Body of pancreas (tissue), 4 donors: ENCODE results near the gene LRRC47. TPM values are rescaled to one million over a fixed set of nuclear protein-coding genes. Genes with fewer than 3 reads are reported as not detected.

Source experiments
- ATAC-seq: fragments of 150-250 bp; one replicate; pipeline ENCODE4 v1.9.1; 2016
- DNase-seq, 4 donors: peaks; one replicate each; pipeline ENCODE4 v3.0.0-alpha.2; 2019
- H3K27ac ChIP-seq, 4 donors: fragments of 200-600 bp; sonication (generic); 1 replicate in 3 of 4; 2 replicates in 1 of 4; pipeline versions ENCODE4 v1.5.1 to v1.6.1; 2016 to 2019; ENCODE audit warnings: mild to moderate bottlenecking in 1 of 4, mixed read lengths in 1 of 4, moderate library complexity in 1 of 4
- H3K27me3 ChIP-seq, 2 donors: fragments of 200-600 bp; sonication (generic); one replicate each; pipeline ENCODE4 v1.6.0; 2016; ENCODE audit warnings: mild to moderate bottlenecking in 1 of 2
- H3K36me3 ChIP-seq, 2 donors: fragments of 200-600 bp; sonication (generic); replicated peaks in 1 of 2; 2 replicates each; pipeline ENCODE4 v1.5.1; 2016; ENCODE audit warnings: low read depth in 2 of 2; ENCODE audit not compliant: insufficient read depth in 1 of 2
- H3K4me1 ChIP-seq: fragments of 200-600 bp; sonication (generic); one replicate; pipeline ENCODE4 v1.6.0; 2016
- H3K4me3 ChIP-seq, 2 donors: fragments of 200-600 bp; sonication (generic); 1 replicate in 1 of 2; 2 replicates in 1 of 2; pipeline ENCODE4 v1.5.1; 2016 to 2019
- H3K9me3 ChIP-seq, 3 donors: fragments of 200-600 bp; sonication (generic); 1 replicate in 2 of 3; 2 replicates in 1 of 3; pipeline ENCODE4 v1.5.1; 2016
- POLR2A ChIP-seq, 3 donors: fragments of 450-650 bp; IDR thresholded peaks; one replicate each; pipeline ENCODE4 v1.6.1; 2016; ENCODE audit warnings: antibody characterized with exemption in 3 of 3, mild to moderate bottlenecking in 2 of 3
- WGBS, 2 donors: methylation state at CpG; one replicate each; pipeline ENCODE4 v1.1.5; 2017; 5-methylcytosine and 5-hydroxymethylcytosine counted together
- intact Hi-C: fragments of 100-400 bp; cut with DNase I; formaldehyde crosslinking; loops from one replicate; pipeline ENCODE4 v1.15.1; 2023
- total RNA-seq, 2 donors: library from RNA; depleted of rRNA; stranded (reverse); fragments of >200 nt; gene quantifications; one replicate each; pipeline ENCODE4 v1.1.0, GENCODE V29; 2016
- TF ChIP-seq, protein P1 (sequence below), 7 experiments: fragments of 450-650 bp in 4 of 7; fragments of 200-600 bp in 3 of 7; sonication (generic) in 3 of 7; IDR thresholded peaks; one replicate each; pipeline ENCODE4 v1.5.1; 2016 to 2019; ENCODE audit warnings: antibody characterized with exemption in 7 of 7

The LRRC47 gene
- total RNA-seq, 2 donors from 2014 or later, result 40.0 to 49.4 TPM

DNA sequence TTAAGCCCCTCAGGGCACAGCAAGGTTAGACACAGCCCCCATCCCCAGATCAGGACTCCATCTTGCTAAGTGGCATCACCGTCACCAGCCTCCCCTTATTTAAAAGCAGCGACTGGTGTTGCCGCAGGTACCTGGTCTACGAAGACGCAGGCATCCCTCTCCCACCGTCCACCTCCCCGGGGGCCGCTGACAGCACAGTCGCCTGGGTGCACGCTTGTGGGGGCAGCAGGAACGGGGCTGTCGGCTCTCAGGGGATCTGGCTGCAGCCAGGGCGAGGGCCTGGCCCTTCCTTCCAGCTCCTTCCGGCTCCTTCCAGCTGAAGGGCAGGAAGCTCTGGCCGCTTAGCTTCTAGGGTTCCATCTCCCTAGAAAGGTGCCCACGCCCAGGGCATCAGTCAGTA lies 61.7 kb downstream of the LRRC47 start:
- H3K4me3 ChIP-seq, result no peak overlapping the region
- TF ChIP-seq, protein P1, sequence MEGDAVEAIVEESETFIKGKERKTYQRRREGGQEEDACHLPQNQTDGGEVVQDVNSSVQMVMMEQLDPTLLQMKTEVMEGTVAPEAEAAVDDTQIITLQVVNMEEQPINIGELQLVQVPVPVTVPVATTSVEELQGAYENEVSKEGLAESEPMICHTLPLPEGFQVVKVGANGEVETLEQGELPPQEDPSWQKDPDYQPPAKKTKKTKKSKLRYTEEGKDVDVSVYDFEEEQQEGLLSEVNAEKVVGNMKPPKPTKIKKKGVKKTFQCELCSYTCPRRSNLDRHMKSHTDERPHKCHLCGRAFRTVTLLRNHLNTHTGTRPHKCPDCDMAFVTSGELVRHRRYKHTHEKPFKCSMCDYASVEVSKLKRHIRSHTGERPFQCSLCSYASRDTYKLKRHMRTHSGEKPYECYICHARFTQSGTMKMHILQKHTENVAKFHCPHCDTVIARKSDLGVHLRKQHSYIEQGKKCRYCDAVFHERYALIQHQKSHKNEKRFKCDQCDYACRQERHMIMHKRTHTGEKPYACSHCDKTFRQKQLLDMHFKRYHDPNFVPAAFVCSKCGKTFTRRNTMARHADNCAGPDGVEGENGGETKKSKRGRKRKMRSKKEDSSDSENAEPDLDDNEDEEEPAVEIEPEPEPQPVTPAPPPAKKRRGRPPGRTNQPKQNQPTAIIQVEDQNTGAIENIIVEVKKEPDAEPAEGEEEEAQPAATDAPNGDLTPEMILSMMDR (IDR thresholded peaks at IDR 0.05), result no peak
- TF ChIP-seq POLR2A (IDR thresholded peaks at IDR 0.05), result no peak
- WGBS, 2 donors, result 91 to 95% methylated on average over 11 to 14 of the region's 16 CpGs
- ATAC-seq (no peak), DNase-seq (no peak)
- no peak overlapping the region for H3K27ac ChIP-seq
- peaks cover 0 to 5% of the 10 kb centered on the region in 2 donors for H3K36me3 ChIP-seq
- no peaks in the 10 kb centered on the region for H3K4me1 ChIP-seq
- intact Hi-C loops, result no loop called here
- H3K9me3 ChIP-seq, result no peaks in the 10 kb centered on the region
- H3K27me3 ChIP-seq, result no peaks in the 10 kb centered on the region

DNA sequence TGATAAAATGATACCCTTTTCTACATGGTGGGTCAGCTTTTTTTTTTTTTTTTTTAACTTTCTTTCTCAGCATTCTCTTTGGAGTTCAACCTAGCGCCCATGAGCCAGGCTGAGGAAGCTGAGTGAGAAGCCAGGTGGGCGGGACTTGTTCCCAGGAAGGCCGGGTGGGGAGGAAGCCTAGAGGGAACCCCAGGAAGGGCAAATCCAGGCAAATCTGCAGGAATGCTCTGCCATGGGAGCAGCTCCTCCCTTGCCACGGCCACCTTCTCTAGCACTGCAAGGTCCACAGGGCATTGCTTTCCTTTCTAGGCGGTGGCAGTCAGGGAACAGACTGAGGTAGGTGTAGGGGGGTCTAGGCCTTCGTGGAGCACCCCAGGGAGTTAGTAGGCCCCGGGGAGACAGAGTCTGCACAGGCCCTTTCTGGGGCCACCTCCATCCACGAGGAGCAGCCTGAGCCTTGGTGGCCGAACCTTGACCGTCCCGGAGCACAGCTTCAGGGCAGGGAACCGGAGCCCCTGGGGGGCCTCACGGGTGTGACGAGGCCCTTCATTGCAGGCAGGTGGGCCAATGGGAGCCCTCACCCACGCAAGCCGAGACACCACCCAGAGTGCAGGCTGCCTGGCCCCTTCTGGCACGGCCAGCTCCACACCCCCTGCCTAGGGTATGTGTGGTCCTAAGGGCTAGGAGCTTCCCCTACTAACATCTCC lies 62.3 kb downstream of the LRRC47 start:
- Histone ChIP-seq H3K9me3 (no peaks in the 10 kb centered on the region), H3K4me3 (no peak overlapping the region), H3K4me1 (no peaks in the 10 kb centered on the region), H3K27ac (no peak overlapping the region), H3K36me3 (peaks cover 0 to 5% of the 10 kb centered on the region in 2 donors), H3K27me3 (no peaks in the 10 kb centered on the region)
- TF ChIP-seq POLR2A (IDR thresholded peaks at IDR 0.05), result no peak
- TF ChIP-seq, protein P1 (IDR thresholded peaks at IDR 0.05), result no peak
- 59 to 76% methylated on average over 3 to 17 of the region's 17 CpGs for WGBS, 2 donors
- ATAC-seq (no peak), DNase-seq (no peak)
- intact Hi-C loops, result no loop called here

DNA sequence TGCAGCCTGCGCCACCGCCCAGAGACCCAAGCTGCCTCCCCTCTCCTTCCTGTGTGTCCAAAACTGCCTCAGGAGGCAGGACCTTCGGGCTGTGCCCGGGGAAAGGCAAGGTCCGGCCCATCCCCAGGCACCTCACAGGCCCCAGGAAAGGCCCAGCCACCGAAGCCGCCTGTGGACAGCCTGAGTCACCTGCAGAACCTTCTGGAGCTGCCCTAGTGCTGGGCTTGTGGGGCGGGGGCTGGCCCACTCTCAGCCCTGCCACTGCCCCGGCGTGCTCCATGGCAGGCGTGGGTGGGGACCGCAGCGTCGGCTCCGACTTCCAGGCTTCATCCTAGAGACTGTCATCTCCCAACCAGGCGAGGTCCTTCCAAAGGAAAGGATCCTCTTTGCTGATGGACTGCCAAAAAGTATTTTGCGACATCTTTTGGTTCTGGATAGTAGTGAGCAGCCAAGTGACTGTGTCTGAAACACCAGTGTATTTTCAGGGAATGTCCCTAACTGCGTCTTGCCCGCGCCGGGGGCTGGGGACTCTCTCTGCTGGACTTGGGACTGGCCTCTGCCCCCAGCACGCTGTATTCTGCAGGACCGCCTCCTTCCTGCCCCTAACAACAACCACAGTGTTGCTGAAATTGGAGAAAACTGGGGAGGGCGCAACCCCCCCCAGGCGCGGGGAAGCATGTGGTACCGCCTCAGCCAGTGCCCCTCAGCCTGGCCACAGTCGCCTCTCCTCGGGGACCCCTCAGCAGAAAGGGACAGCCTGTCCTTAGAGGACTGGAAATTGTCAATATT lies 63.0 kb downstream of the LRRC47 start:
- H3K27me3 ChIP-seq, result no peaks in the 10 kb centered on the region
- no peak for ATAC-seq
- intact Hi-C loops, result no loop called here
- TF ChIP-seq, protein P1 (IDR thresholded peaks at IDR 0.05), result no peak
- TF ChIP-seq POLR2A (IDR thresholded peaks at IDR 0.05), result no peak
- no peaks in the 10 kb centered on the region for H3K36me3 ChIP-seq
- no peaks in the 10 kb centered on the region for H3K4me1 ChIP-seq
- no peak overlapping the region for H3K27ac ChIP-seq
- DNase-seq, result no peak
- no peaks in the 10 kb centered on the region for H3K9me3 ChIP-seq
- WGBS, 2 donors, result 58 to 83% methylated on average over 23 to 24 of the region's 29 CpGs
- no peak overlapping the region for H3K4me3 ChIP-seq

DNA sequence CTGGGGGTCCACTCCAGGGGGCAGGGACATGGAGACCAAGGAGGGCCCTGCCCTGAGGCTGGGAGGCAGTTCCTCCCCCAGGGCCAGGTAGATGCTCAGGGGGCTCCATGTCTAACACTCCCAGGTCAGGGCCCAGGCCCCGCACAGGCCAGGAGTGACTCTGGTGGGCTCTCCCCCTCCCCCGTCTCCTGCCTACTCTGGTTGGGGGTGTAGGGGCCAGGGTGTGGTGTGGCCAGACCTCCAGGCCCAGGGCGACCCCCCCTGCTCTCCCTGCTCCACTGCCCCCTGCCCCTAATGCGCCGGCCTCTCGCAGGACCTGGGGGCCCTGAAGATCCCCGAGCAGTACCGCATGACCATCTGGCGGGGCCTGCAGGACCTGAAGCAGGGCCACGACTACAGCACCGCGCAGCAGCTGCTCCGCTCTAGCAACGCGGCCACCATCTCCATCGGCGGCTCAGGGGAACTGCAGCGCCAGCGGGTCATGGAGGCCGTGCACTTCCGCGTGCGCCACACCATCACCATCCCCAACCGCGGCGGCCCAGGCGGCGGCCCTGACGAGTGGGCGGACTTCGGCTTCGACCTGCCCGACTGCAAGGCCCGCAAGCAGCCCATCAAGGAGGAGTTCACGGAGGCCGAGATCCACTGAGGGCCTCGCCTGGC lies 63.7 kb downstream of the LRRC47 start:
- no peak overlapping the region for H3K27ac ChIP-seq

More for the DNA sequence above, 63.7 kb downstream of the LRRC47 start:
- DNase-seq (no peak), ATAC-seq (no peak)
- TF ChIP-seq POLR2A (IDR thresholded peaks at IDR 0.05), result no peak
- TF ChIP-seq, protein P1 (IDR thresholded peaks at IDR 0.05), result no peak
- Histone ChIP-seq H3K4me1 (no peaks in the 10 kb centered on the region), H3K4me3 (no peak overlapping the region), H3K27me3 (no peaks in the 10 kb centered on the region), H3K9me3 (no peaks in the 10 kb centered on the region), H3K36me3 (no peaks in the 10 kb centered on the region)
- intact Hi-C loops, result no loop called here
- WGBS, 2 donors, result 28 to 69% methylated on average over 13 to 20 of the region's 37 CpGs
